H1 (cell line): ENCODE data around the gene MGLL.

ENCODE experiments used
- BCL11A ChIP-seq, 2 experiments: IDR thresholded peaks; one replicate each; pipeline ENCODE4 v1.6.1; 2011; ENCODE audit warnings: low read depth in 2 of 2, low read length in 2 of 2, mild to moderate bottlenecking in 2 of 2
- CBX5 ChIP-seq: fragments of 300-800, 300-1000 bp; sonication (generic); IDR thresholded peaks from 2 replicates; pipeline ENCODE4 v1.7.1; 2016; ENCODE audit warnings: antibody characterized with exemption, low read length, low read depth
- CHD7 ChIP-seq: fragments of 300-600 bp; sonication (generic); IDR thresholded peaks from 2 replicates; pipeline ENCODE4 v1.7.1; 2012; ENCODE audit warnings: low read length, moderate library complexity, mild to moderate bottlenecking, inconsistent platforms; ENCODE audit not compliant: insufficient replicate concordance
- CTCF ChIP-seq, 3 experiments: IDR thresholded peaks; 1 replicate in 2 of 3; 2 replicates in 1 of 3; pipeline versions ENCODE4 v1.5.1 to v1.6.1; 2011; ENCODE audit warnings: low read length in 3 of 3, mild to moderate bottlenecking in 3 of 3, inconsistent platforms in 2 of 3, low read depth in 1 of 3, moderate library complexity in 1 of 3; ENCODE audit not compliant: insufficient read depth in 1 of 3; ENCODE audit errors: control extremely low read depth in 1 of 3
- HDAC2 ChIP-seq, 2 experiments: fragments of 300-600 bp in 1 of 2; sonication (generic) in 1 of 2; IDR thresholded peaks; 2 replicates each; pipeline ENCODE4 v1.6.1; 2011 to 2012; ENCODE audit warnings: low read depth in 2 of 2, low read length in 2 of 2, mild to moderate bottlenecking in 2 of 2, moderate library complexity in 2 of 2, borderline replicate concordance in 1 of 2, inconsistent platforms in 1 of 2
- JUN ChIP-seq: IDR thresholded peaks from 2 replicates; pipeline ENCODE4 v1.6.1; 2011; ENCODE audit warnings: low read depth, mild to moderate bottlenecking, improper control_type of control experiment, low read length
- MAX ChIP-seq: IDR thresholded peaks from 2 replicates; pipeline ENCODE4 v1.6.1; 2012; ENCODE audit warnings: inconsistent platforms
- POLR2AphosphoS5 ChIP-seq: IDR thresholded peaks from 2 replicates; pipeline ENCODE4 v1.6.1; 2011; ENCODE audit warnings: low read depth, low read length
- RAD21 ChIP-seq, 2 experiments: IDR thresholded peaks in 1 of 2; conservative IDR thresholded peaks in 1 of 2; 2 replicates each; pipeline ENCODE4 v1.6.1; 2011; ENCODE audit warnings: low read depth in 2 of 2, low read length in 2 of 2, improper control_type of control experiment in 1 of 2, inconsistent platforms in 1 of 2, mild to moderate bottlenecking in 1 of 2, moderate library complexity in 1 of 2
- RFX5 ChIP-seq: IDR thresholded peaks from 2 replicates; pipeline ENCODE4 v1.6.1; 2011; ENCODE audit warnings: low read depth, low read length, improper control_type of control experiment, borderline replicate concordance
- SP1 ChIP-seq: IDR thresholded peaks from 2 replicates; pipeline ENCODE4 v1.6.1; 2011; ENCODE audit warnings: low read depth, low read length
- TBP ChIP-seq: IDR thresholded peaks from 2 replicates; pipeline ENCODE4 v1.6.1; 2011; ENCODE audit warnings: low read depth, low read length, improper control_type of control experiment
- USF2 ChIP-seq: IDR thresholded peaks from 2 replicates; pipeline ENCODE4 v1.6.1; 2011; ENCODE audit warnings: low read length, improper control_type of control experiment
- YY1 ChIP-seq: IDR thresholded peaks from 2 replicates; pipeline ENCODE4 v1.6.1; 2011; ENCODE audit warnings: low read depth, mild to moderate bottlenecking, low read length

GRCh38 chr3:127656906-127657305, 165.4 kb downstream of the MGLL start:
- TF ChIP-seq RFX5 (no peak), BCL11A (IDR thresholded peaks at IDR 0.05; ENCODE audit: low read depth in 2 of 2, low read length in 2 of 2) (no peak), RAD21 (IDR thresholded peaks at IDR 0.05 in 1 of 2, conservative IDR thresholded peaks at IDR 0.05 in 1 of 2; ENCODE audit: low read depth in 2 of 2, low read length in 2 of 2) (no peak), SP1 (no peak), CTCF (IDR thresholded peaks at IDR 0.05; ENCODE audit: control extremely low read depth in 1 of 3, insufficient read depth in 1 of 3, low read depth in 1 of 3, low read length in 3 of 3) (no peak), MAX (no peak), HDAC2 (IDR thresholded peaks at IDR 0.05; ENCODE audit: borderline replicate concordance in 1 of 2, low read depth in 2 of 2, low read length in 2 of 2) (no peak), CBX5 (no peak), TBP (no peak), POLR2AphosphoS5 (no peak), YY1 (no peak), JUN (no peak), USF2 (no peak), CHD7 (no peak)
